GM12891 (cell line): ENCODE data around the gene PTPRN2.

Experiments
- PAX5 ChIP-seq: IDR thresholded peaks from 2 replicates; pipeline ENCODE4 v1.6.1; 2011; ENCODE audit warnings: low read length, moderate library complexity, mild to moderate bottlenecking; ENCODE audit not compliant: insufficient read depth, severe bottlenecking
- POLR2A ChIP-seq: IDR thresholded peaks from 2 replicates; pipeline ENCODE4 v1.6.1; 2011; ENCODE audit warnings: low read depth, low read length, control low read depth
- POLR2AphosphoS5 ChIP-seq: IDR thresholded peaks from 2 replicates; pipeline ENCODE4 v1.6.1; 2011; ENCODE audit warnings: low read depth, low read length, control low read depth
- TAF1 ChIP-seq: IDR thresholded peaks from 2 replicates; pipeline ENCODE4 v1.6.1; 2011; ENCODE audit warnings: low read depth, low read length, control low read depth

DNA sequence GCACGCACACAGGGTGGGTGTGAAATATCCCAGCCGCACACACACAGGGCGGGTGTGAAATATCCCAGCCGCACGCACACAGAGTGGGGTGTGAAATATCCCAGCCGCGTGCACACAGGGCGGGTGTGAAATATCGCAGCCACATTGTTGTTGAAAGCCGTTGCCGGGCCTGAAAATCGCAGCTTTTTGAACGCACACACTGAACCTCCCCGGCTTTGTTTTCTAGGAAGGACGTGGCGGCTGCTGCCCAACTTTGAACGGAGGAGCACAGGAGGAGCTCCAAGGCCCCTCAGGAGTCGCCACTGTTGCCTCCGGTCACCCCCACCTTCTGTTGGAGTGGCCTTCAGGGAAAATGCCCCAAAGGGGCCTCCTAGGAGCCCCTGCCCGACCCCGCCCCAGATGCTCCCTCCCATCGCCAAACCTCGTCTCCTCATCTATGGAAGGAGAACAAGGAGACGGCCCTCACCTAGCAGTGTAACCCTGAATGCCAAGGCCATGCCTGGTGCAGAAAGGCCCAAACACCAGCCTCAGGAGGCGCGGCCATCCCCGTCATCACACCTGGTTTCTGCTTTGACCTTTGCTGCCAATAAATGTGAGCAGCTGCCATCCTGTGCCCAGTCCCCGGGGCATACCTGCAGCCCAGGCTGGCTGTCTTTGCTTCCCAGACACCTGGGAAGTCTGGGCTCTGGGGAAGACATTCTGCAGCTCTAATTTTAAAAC is 318.6 kb downstream of the PTPRN2 start:
- TF ChIP-seq TAF1 (no peak), POLR2A (no peak), POLR2AphosphoS5 (no peak), PAX5 (no peak)
